ENCODE measurements around the gene SELPLG.

The SELPLG gene

GRCh38 chr12:108638141-108638827 is 4.6 kb upstream of the SELPLG start:
- no peaks in the 10 kb centered on the region for H3K27me3 ChIP-seq (ENCODE audit: control insufficient read depth, insufficient read depth, low read length)
- H3K27ac ChIP-seq = no peak overlapping the region
- no peak for TF ChIP-seq CTCF (IDR thresholded peaks at IDR 0.05)
- no peaks in the 10 kb centered on the region for H3K36me3 ChIP-seq (ENCODE audit: control insufficient read depth, insufficient read depth, low read length)
- no peaks in the 10 kb centered on the region for H3K79me2 ChIP-seq
- peaks cover 3% of the 10 kb centered on the region for H3K4me1 ChIP-seq
- no peak overlapping the region for H3K4me3 ChIP-seq (ENCODE audit: low read depth, low read length)
- H3K9me3 ChIP-seq (ENCODE audit: control insufficient read depth, low read length) = no peaks in the 10 kb centered on the region
- no peak overlapping the region for H2AFZ ChIP-seq
- H3K9ac ChIP-seq = no peak overlapping the region
- no peak overlapping the region for H3K4me2 ChIP-seq (ENCODE audit: low read length)

- H2AFZ ChIP-seq = no peak overlapping the region
- no peaks in the 10 kb centered on the region for H3K79me2 ChIP-seq
- H3K27ac ChIP-seq = no peak overlapping the region
- TF ChIP-seq CTCF (IDR thresholded peaks at IDR 0.05) = no peak
- no peak overlapping the region for H3K4me2 ChIP-seq (ENCODE audit: low read length)
- H3K27me3 ChIP-seq (ENCODE audit: control insufficient read depth, insufficient read depth, low read length) = no peaks in the 10 kb centered on the region
- H3K4me3 ChIP-seq (ENCODE audit: low read depth, low read length) = no peak overlapping the region
- H3K9me3 ChIP-seq (ENCODE audit: control insufficient read depth, low read length) = no peaks in the 10 kb centered on the region
- no peaks in the 10 kb centered on the region for H3K36me3 ChIP-seq (ENCODE audit: control insufficient read depth, insufficient read depth, low read length)
- H3K9ac ChIP-seq = no peak overlapping the region
- no peaks in the 10 kb centered on the region for H3K4me1 ChIP-seq
Observed at GRCh38 chr12:108637222-108637971, 3.7 kb upstream of the SELPLG start.

- H3K36me3 ChIP-seq (ENCODE audit: control insufficient read depth, insufficient read depth, low read length) = no peaks in the 10 kb centered on the region
- no peaks in the 10 kb centered on the region for H3K4me1 ChIP-seq
- H2AFZ ChIP-seq = no peak overlapping the region
- H3K27me3 ChIP-seq (ENCODE audit: control insufficient read depth, insufficient read depth, low read length) = no peaks in the 10 kb centered on the region
- H3K79me2 ChIP-seq = no peaks in the 10 kb centered on the region
- H3K9me3 ChIP-seq (ENCODE audit: control insufficient read depth, low read length) = no peaks in the 10 kb centered on the region
- H3K27ac ChIP-seq = no peak overlapping the region
- H3K9ac ChIP-seq = no peak overlapping the region
- no peak overlapping the region for H3K4me3 ChIP-seq (ENCODE audit: low read depth, low read length)
- no peak for TF ChIP-seq CTCF (IDR thresholded peaks at IDR 0.05)
- no peak overlapping the region for H3K4me2 ChIP-seq (ENCODE audit: low read length)
Observed at GRCh38 chr12:108635997-108636808, 2.5 kb upstream of the SELPLG start.

- Histone ChIP-seq H3K79me2 (no peaks in the 10 kb centered on the region), H2AFZ (no peak overlapping the region), H3K4me1 (no peaks in the 10 kb centered on the region), H3K27me3 (ENCODE audit: control insufficient read depth, insufficient read depth, low read length) (no peaks in the 10 kb centered on the region), H3K9me3 (ENCODE audit: control insufficient read depth, low read length) (no peaks in the 10 kb centered on the region), H3K9ac (no peak overlapping the region), H3K4me3 (ENCODE audit: low read depth, low read length) (no peak overlapping the region), H3K27ac (no peak overlapping the region), H3K36me3 (ENCODE audit: control insufficient read depth, insufficient read depth, low read length) (no peaks in the 10 kb centered on the region), H3K4me2 (ENCODE audit: low read length) (no peak overlapping the region)
- TF ChIP-seq CTCF (IDR thresholded peaks at IDR 0.05) = no peak
Observed at GRCh38 chr12:108635201-108635996, 1.7 kb upstream of the SELPLG start.
